Activated CD8-positive, alpha-beta memory T cell treated with anti-CD3 and anti-CD28 coated beads, Interleukin-2, amount 50 U/mL, for 1 hour (primary cell): ENCODE measurements around the gene SOX15.
"Not testable (repeated sequence)": the region's sequence is repeated elsewhere in the genome, so short reads cannot be mapped to it uniquely, and the experiment has no call there.

ENCODE experiments used
- DNase-seq: peaks from one replicate; pipeline ENCODE4 v3.0.0-alpha.2; 2020; ENCODE audit errors: extremely low read depth

The SOX15 gene

DNA sequence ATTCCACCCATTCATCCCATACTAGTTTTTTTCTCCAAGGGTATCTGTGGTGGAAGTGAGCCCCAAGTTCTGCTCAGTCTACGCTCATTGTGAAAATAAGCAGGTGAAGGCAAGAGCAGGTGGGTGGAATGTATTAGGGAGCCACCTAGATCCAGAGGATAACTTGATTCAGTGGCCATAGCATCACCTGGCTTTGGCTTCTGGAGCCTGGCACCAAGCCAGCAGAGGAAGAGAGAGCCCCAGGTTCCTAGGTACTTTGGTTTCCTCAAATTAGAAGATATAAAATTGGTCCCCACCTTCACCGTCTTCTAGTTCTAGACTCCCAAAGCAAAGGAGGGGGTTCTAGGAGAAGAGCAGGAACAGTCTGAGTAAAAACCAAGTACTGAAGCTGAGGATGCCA is 20.7 kb upstream of the SOX15 start:
- no peak for DNase-seq

DNA sequence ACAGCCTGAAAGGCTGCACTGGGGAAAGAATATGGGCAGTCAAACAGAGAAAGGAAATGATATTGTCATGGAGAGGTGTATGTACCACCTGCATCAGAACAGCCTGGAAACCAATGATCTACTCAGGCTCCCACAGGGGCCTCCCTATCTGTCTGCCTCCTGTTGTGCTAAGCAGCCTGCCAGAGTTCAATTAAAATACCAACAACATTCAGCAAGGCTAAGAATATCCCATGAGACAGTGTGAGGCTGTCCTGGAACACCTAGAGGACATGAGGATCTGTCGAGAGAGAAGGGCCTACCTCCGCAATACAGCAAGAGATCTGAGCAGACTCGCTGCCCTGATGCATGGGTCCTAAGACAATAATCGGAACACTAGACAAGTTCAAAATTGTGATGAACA is 16.4 kb upstream of the SOX15 start:
- DNase-seq = no peak

DNA sequence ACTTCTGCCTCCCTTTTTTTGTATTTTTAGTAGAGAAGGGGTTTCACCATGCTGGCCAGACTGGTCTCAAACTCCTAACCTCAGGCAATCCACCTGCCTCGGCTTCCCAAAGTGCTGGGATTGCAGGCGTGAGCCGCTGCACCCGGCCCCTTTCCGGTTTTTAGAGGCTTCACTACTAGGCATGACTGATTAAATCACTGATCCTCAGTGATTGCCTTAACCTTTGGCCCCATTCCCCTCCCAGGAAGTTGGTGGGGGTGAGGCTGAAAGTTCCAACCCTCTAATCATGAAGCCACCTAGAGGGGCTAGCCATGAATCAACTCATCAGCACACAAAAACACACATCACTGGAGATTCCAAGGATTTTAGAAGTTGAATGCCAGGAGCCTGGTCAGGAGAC is 7.7 kb upstream of the SOX15 start:
- DNase-seq = not testable (repeated sequence)

DNA sequence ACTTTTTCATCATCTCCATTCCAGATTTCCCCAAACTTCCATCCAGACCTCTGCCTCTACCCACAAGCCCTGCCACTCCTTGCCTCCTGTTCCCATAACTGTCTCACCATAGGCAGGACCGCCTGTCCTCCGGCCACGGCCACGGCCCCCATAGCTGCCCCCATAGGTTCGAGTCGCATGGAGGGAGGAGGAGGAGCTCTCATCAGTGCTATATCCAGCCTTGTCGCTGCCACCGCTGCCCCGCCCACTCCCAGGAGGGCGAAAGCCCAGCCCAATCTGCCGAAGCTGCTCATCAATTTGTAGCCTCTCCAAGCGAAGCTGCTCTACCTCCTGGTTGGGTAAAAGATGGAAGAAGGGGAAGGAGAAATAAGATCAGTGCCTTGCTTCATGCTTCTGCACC is 3.4 kb upstream of the SOX15 start:
- DNase-seq = no peak

DNA sequence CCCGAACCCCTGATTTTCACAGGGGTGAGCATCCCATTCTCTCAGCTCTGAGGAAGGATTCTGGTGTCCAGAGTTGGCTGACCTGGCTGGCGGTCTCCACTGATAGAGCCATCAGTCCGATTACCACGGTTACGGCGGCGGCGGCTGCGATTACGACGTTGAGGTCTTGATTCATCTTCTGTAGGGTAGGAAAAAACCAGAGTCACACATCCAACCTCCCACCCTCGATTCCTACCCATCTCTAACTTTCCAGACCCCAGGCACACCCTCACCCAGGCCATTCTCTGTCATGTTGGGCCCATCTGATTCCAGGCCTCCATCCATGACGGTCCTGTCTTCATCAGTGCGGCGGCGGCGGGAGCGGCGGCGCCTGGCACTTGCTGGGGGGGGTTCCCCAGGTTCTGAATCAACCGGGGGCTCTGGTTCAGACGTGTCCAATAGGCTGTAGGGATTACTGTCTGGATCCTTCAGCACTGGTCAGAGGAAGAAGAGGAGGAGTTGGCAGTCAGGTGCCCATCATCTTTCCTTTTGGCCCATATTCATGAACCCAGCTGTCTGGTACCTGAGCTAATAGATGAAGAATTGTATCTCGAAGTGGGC is 2.6 kb upstream of the SOX15 start:
- no peak for DNase-seq

DNA sequence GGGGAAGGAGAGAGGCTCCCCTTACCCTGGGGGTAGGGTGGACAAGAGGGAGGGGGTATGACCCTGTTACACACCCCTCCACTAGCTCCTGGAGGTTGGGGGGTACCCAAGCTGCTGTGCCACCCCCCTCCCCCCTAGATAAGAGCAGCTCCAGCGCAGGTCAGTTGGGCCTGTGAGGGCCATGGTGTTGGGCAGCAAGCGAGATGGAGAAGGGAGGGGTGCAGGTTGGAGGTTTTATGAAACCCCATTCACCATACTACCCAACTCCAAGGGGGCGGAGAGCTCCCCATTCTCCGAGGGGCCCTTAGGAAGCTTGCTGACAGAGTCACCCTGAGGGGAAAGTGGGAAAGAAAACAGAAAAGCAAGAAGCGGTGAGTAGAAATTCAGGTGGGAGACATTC is 1.7 kb upstream of the SOX15 start:
- no peak for DNase-seq

DNA sequence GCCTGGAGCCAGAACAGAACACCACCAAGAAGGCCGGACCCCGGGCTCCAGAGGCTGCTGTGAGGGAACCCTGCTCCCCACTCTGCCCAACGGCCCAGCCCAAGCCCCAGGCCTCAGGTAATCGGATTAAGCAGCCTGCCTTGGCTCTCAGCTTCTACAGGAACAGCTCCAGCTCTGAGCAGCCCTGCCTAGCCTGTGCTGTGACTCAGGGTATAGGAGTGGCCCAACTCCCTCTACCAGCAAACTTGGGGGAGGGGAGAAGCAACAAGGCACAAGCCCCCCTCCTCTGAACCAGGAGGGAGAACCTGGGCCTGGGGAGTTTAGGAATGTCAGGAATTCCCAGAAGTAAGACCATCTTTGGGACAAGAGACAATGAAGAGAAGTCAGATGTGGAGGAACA is 849 bp upstream of the SOX15 start:
- no peak for DNase-seq

DNA sequence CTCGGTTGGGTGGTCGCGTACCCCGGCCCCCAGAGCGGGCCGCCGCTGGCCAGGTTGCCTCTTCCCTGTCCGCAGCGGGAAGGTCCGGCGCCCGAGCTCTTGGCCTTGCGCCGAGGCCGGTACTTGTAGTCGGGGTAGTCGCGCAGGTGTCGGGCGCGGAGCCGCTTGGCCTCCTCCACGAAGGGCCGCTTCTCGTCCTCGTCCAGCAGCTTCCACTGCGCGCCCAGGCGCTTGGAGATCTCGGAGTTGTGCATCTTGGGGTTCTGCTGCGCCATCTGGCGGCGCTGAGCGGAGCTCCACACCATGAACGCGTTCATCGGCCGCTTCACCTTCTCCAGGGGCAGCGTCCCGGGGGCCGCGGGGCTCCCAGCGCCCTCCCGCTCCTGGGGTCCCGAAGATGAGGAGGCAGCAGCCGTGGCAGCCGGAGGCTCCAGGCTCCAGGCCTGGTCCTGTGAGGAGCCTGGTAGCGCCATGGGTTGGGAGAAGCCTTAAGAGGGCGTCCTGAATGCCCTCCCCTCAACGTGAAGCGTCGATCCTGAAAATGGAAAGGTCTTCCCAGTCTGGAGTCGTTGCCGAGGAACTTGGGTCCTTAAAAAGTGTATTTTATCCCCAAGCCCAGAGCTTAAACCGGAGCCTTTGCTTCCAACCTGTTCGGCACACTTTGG is 558 bp downstream of the SOX15 start:
- no peak for DNase-seq

DNA sequence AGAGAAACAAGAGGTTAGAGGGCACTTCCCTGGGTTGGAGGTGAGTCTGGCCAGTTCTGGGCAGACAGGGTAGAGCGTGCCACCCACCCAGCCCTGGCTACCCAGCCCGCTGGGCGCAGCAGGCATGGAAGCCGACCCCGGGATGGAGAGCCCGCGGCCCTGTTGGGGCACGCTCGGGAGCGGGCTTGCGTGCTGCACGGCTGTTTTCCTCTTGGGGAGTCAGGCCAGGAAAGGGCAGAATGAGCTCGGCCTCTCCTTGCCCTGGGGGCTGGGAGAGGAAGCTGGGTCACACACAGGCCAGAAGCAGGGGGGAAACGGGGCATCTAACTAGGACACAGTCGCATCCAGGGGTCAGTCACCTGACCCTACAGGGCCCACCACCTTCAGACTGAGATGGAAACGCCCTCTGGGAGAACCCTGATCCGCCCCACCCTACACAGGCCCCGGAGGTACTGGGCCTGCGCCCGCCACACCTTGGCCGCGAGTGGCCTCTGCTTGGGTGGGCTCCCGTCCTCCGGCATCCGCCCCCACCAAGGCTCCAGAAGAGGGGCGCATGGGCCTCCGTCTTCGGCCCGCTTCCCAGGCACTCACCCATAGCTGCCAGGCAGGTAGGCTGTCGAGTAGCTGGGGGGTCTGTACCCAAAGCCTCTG is 1.2 kb downstream of the SOX15 start:
- no peak for DNase-seq

DNA sequence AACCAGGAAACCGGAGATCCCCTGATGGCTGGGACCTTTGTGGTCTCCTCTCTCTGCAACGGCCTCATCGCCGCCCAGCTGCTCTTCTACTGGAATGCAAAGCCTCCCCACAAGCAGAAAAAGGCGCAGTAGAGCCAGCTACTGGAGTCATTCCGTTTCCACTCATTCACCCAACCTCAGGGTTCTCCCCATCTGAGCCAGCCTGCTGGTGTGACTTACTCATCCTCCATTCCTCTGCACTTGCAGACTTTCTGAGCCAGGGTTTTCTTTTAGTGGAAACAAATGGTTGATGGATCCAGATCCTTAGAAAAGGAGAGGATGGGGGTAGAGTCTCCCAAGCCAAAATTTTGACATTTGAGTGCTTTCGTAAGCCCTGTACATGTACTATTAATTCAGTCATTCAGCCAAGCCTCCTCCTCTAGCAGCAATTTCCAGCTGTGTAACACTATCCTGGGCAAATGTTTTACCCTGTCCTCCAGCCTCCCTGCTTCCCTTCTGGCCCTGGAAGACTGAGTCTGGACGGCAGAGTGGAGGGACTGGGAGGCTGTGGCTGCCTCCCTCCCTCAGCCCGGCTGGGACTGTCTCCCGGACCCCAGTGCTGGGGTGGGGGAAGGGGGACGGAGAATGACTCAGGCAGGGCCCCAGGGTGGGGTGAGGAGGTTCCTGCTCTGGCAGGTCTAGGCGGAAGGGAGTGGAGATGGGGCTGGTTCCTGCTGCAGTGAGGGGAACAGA is 2.3 kb downstream of the SOX15 start:
- no peak for DNase-seq

DNA sequence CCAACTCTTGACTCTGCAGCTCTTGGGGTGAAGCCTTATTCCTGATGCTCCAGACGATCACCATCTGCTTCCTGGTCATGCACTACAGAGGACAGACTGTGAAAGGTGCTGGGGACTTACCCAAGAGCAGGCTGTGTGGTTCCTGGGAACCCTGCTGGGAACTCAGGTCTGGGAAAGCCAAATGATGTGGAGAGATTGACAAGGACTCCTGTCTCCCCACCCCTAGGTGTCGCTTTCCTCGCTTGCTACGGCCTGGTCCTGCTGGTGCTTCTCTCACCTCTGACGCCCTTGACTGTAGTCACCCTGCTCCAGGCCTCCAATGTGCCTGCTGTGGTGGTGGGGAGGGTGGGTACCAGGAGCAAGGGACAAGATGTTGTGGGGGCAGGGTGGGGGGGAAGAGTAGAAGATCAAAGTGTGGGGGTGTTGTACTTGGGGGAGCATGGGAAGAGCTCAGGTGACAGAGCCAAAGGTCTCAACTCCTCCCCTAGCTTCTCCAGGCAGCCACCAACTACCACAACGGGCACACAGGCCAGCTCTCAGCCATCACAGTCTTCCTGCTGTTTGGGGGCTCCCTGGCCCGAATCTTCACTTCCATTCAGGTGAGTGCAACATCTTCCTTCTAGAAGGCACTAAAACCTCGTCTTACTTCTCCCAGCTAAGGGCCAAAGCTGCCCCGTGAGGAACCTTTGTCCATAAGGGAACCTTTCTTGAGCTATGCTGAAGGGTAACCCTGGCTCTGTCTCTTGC is 3.0 kb downstream of the SOX15 start:
- no peak for DNase-seq

DNA sequence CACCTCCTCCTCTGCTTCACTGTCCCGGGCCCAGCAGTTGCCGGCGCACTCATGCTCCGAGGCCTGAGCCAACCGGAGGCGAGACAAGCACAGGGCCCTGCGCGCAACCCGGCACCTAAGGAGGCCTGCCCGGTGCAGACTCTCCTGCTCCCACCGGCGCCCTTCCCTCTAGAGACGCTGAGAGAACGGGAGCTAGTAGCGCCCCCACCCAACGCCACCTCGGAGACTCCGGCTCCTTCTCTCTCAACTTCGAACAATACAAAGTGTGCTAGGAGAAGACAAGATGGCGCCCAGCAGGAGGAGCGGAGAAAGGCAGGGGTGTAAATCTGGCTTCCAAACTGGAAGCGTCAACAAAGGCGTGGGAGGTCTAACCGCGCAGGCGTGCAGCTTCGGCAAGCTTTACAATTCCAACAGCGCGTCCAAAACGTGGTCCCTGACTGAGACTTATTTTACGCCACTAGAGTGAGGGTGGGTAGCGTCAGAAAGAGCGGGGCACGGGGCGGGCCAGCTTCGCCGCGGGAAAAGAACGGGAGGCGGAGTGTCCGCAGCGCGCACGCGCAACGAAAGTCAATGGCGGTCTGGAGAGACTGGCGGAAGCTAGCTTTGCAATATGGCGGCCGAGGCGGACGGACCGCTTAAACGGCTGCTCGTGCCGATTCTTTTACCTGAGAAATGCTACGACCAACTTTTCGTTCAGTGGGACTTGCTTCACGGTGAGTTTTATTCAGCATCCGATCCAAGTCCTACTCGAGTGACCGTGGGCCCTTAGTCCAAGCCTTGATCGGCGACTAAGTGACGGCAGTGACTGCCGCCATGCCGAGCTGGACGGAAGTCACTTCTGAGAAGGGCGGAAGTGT is 6.4 kb downstream of the SOX15 start, which contains the start of gene MPDU1:
MPDU1 (plus strand) TSS at position 600 of the 857 bp plus-strand sequence; CDS start at position 611, 11 bp downstream.
- peak; percentile 82 for DNase-seq

DNA sequence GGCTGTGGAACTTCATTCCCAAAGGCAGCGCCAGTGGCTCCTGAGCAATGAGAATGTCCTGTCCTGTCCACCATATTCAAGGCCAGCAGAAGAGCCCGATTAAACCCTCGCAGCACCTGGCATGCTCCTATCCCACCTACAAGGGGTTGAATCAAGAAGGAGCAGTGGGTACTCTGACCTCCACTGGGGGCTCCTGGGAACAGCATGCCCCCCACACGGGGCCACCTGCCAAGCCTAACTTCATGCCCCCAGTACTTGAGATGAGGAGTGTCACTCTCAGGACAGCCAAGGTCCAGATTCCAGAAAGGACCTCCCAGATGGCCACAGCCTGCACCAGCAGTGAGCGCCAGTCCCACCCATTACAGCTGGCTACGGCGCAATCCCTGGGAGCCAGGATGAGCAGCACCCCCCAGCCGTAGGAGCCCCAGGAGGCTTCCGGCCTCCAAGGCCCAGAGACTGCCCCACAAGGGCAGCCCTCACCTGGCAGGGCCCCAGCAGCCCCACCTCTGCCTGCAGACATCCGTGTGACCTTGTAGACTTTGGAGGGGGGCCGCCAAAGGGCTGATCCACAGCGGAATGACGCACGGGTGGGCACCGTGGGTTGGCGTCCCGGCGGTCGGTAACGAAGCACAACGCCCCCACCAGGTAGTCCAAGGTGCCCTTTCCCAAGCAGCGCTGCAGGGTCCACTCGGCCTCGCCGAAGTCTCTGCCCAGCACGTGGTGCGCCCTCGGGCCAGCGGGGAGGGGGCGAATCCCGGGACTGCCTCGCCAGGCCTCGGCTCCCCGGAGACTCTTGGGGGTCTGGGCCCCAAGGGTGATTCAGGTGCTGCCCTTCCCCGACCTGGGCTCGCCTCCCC is 7.3 kb downstream of the SOX15 start:
- no peak for DNase-seq

DNA sequence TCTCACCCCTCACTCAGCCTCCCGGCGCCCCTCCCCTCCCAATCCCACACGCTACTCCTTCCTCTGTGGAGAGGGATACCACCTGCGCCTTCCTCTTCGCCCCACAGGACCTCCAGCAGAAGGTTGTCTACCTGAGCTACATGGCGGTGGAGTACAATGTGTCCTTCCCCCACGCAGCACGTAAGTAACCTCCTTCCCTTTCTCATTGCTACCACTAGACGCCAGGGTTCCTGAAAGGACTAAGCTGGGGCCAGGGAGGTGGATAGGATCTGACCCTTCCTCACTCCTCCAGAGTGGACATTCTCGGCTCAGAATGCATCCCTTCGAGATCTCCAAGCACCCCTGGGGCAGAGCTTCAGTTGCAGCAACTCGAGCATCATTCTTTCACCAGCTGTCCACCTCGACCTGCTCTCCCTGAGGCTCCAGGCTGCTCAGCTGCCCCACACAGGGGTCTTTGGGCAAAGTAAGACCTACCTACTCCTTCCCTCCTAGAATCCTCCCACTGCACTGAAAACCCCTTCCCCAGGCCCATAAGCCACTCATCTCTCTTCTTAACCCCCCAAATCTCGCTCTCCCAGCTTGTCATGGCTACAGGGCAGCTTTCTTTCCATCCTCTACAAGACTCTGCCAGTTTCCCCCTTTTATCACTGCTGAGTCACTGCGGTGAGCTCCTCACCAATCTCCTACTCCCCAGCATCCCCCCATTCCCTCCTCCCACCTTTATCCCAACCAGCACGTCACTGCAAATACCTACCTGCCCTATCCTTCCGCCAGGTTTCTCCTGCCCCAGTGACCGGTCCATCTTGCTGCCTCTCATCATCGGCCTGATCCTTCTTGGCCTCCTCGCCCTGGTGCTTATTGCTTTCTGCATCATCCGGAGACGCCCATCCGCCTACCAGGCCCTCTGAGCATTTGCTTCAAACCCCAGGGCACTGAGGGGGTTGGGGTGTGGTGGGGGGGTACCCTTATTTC is 9.0 kb downstream of the SOX15 start:
- DNase-seq = no peak

DNA sequence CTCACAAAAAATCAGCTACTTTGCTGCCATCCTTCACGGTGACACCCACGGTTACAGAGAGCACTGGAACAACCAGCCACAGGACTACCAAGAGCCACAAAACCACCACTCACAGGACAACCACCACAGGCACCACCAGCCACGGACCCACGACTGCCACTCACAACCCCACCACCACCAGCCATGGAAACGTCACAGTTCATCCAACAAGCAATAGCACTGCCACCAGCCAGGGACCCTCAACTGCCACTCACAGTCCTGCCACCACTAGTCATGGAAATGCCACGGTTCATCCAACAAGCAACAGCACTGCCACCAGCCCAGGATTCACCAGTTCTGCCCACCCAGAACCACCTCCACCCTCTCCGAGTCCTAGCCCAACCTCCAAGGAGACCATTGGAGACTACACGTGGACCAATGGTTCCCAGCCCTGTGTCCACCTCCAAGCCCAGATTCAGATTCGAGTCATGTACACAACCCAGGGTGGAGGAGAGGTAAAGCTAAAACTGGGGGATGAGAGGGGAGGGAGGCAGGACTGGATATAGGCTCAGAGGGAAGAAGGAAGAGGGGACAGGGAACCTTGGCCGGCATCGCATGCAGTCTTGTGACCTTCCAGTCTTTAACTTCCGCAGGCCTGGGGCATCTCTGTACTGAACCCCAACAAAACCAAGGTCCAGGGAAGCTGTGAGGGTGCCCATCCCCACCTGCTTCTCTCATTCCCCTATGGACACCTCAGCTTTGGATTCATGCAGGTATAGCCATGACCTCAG is 9.9 kb downstream of the SOX15 start:
- DNase-seq = no peak

DNA sequence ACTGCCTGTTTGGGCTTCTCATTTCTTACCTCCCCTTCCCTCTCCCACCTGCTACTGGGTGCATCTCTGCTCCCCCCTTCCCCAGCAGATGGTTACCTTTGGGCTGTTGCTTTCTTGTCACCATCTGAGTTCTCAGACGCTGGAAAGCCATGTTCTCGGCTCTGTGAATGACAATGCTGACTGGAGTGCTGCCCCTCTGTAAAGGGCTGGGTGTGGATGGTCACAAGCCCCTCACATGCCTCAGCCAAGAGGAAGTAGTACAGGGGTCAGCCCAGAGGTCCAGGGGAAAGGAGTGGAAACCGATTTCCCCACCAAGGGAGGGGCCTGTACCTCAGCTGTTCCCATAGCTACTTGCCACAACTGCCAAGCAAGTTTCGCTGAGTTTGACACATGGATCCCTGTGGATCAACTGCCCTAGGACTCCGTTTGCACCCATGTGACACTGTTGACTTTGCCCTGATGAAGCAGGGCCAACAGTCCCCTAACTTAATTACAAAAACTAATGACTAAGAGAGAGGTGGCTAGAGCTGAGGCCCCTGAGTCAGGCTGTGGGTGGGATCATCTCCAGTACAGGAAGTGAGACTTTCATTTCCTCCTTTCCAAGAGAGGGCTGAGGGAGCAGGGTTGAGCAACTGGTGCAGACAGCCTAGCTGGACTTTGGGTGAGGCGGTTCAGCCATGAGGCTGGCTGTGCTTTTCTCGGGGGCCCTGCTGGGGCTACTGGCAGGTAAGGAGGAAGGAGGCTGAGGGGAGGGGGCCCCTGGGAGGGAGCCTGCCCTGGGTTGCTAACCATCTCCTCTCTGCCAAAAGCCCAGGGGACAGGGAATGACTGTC is 10.7 kb downstream of the SOX15 start, which contains the start of gene CD68:
CD68 (plus strand) TSS at position 638 of the 833 bp plus-strand sequence; CDS start at position 678, 40 bp downstream.
- DNase-seq = no peak
